GM10248 (cell line): ENCODE measurements around the gene METTL16.

Experiments
- CTCF ChIA-PET: fragments of 300-600 bp; sonication (Branson Sonifier 250); formaldehyde crosslinking; extraction: SDS; loops from one replicate; lab custom pipeline; 2021; ENCODE audit warnings: antibody characterized with exemption; lab: Yijun Ruan, JAX
- POLR2A ChIA-PET: fragments of 350-650 bp; sonication (Branson Sonifier 250); formaldehyde crosslinking; extraction: SDS; loops from one replicate; lab custom pipeline; 2020; ENCODE audit warnings: antibody characterized with exemption; lab: Yijun Ruan, JAX
- DNase-seq: peaks from one replicate; pipeline ENCODE4 v3.0.0; 2012; ENCODE audit errors: extremely low spot score
- TF ChIP-seq, protein P1 (sequence below): IDR thresholded peaks from 2 replicates; pipeline ENCODE4 v1.5.1; 2012; ENCODE audit warnings: mild to moderate bottlenecking, low read depth; ENCODE audit errors: extremely low read depth, missing control alignments, control extremely low read depth

METTL16 gene

DNA sequence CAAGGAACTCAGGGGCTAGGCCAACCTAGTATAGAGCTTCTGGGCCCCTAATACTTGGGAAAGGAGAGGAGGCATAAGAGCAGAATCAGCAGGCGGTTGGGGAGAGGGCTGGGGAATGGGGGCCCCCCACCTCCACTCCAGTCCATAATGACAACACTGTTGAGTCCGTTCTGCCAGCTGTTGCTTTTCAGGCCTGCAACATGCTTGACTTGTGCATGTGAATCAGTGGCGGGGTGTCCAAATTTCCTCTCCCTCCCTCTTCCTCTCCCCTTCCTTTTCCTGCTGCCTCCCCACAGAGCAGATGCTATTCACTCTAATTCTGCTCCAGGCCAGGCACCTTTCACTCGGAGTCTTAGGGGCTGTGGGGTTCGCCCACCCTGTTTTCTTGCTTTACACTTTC lies 142.6 kb downstream of the METTL16 start:
- no peak for DNase-seq
- POLR2A ChIA-PET: no interaction called here
- CTCF ChIA-PET: interaction anchor here (0.8 to 4.2 kb wide), 5 partner anchors 10 to 48 kb away, joined by 3 to 39 read pairs (median 7); no protein-coding TSS in a partner anchor
- TF ChIP-seq, protein P1, sequence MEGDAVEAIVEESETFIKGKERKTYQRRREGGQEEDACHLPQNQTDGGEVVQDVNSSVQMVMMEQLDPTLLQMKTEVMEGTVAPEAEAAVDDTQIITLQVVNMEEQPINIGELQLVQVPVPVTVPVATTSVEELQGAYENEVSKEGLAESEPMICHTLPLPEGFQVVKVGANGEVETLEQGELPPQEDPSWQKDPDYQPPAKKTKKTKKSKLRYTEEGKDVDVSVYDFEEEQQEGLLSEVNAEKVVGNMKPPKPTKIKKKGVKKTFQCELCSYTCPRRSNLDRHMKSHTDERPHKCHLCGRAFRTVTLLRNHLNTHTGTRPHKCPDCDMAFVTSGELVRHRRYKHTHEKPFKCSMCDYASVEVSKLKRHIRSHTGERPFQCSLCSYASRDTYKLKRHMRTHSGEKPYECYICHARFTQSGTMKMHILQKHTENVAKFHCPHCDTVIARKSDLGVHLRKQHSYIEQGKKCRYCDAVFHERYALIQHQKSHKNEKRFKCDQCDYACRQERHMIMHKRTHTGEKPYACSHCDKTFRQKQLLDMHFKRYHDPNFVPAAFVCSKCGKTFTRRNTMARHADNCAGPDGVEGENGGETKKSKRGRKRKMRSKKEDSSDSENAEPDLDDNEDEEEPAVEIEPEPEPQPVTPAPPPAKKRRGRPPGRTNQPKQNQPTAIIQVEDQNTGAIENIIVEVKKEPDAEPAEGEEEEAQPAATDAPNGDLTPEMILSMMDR: no peak

DNA sequence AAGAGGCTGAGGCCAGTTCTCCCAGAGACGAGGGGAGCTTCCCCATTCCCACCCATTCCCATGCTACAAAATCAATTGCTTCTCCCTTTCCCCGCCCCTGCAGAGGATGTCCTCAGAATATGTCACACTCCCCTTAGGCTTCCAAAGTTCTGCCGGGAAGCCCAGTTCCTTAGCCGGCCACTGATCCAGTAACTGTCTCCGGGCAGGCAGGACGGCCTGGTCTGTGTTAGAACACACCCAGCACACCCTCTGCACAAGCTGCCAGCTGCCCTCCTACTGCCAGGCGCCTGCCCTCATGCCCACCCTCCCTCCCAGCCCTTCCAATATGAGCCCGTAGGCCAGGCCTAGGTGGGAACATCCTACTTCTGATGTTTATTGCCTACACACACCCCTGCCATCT lies 143.3 kb downstream of the METTL16 start:
- DNase-seq: no peak
- TF ChIP-seq, protein P1: no peak
- ChIA-PET CTCF (interaction anchor here (1.0 to 4.7 kb wide), 5 partner anchors 11 to 48 kb away, joined by 3 to 39 read pairs (median 7); no protein-coding TSS in a partner anchor), POLR2A (no interaction called here)

DNA sequence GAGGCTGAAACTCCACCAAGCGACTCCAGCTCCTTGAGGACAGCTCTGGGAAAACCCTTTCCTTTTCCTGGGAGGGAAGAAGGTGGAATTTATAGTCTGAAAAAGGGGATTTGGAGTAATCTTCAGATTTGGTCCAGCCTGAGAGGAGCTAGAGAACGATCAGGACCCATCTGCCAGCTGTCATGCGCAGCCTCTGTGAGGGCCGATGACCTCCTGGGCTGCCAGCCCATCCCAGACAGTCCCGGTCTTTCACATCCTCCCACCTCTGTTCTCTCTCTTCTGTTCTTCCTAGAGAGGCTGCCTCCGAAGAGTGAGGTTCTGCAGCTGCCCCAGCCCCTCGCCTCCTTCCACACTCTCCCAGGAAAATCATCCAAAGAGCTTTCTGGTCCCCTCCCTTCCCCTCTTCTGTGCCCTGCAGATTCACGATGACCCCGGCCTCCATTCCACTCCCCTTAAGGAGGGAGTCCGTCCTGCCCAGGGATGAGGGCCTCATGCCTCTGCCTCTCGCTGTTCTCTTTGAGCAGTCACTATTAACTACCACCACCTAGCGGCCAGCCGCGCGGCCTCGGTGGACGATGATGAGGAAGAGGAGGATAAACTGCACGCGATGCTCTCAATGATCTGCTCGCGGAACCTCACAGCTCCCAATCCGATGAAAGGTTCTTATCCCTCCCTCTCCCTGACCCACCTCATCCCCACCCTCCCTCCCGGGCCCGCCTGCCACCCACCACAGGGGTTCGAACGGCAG lies 144.8 kb downstream of the METTL16 start:
- ChIA-PET CTCF (interaction anchor here (2.1 to 4.7 kb wide), 3 partner anchors 13 to 49 kb away, joined by 6 to 32 read pairs (median 22); no protein-coding TSS in a partner anchor), POLR2A (interaction anchor here (0.6 kb wide), 1 partner anchor 419 kb away, joined by 3 read pairs; no protein-coding TSS in a partner anchor)
- TF ChIP-seq, protein P1: no peak
- no peak for DNase-seq
